Spinal cord (tissue), 4 donors: Measurements from ENCODE around the gene PGA4. TPM values are rescaled to one million over a fixed set of nuclear protein-coding genes. Genes with fewer than 3 reads are reported as not detected.

Experiments
- polyA plus RNA-seq, 2 donors: library from polyadenylated mRNA; unstranded; fragments of 120-200 nt; gene quantifications; one replicate each; pipeline ENCODE4 v1.2.1, GENCODE V29; 2013; ENCODE audit not compliant: insufficient read length in 2 of 2
- total RNA-seq, 2 donors: library from RNA; depleted of rRNA in 1 of 2; stranded (reverse); fragments of 120-200 nt in 1 of 2; fragments of >200 nt in 1 of 2; gene quantifications; one replicate each; pipeline versions ENCODE4 v1.2.3 to v1.2.4, GENCODE V29; 2013 to 2014

PGA4 gene
- total and polyA plus RNA-seq, 4 donors: 0.39 to 1.8 (median 0.99) TPM; not detected in 1

Other genes starting within 250 kb of the PGA4 start
- under 1 TPM in 1 of 2 donors, not detected in 1; 0.10 TPM for gene CD5, start 119.9 kb upstream of the PGA4 start, total RNA-seq
- under 1 TPM; 0.08 to 0.15 TPM for gene CD5, start 119.9 kb upstream of the PGA4 start, polyA plus RNA-seq
- gene VPS37C, start 60.9 kb upstream of the PGA4 start, total RNA-seq: 10 to 100 TPM in 1 of 2 donors, 1 to 10 TPM in 1; 4.8 to 11.4 TPM
- 10 to 100 TPM; 14.1 to 16.5 TPM for gene VPS37C, start 60.9 kb upstream of the PGA4 start, polyA plus RNA-seq
- gene PGA3, start 18.8 kb upstream of the PGA4 start, total RNA-seq: under 1 TPM; 0.59 to 0.66 TPM
- under 1 TPM; 0.17 to 0.21 TPM for gene PGA3, start 18.8 kb upstream of the PGA4 start, polyA plus RNA-seq
- gene PGA5, start 18.8 kb downstream of the PGA4 start, total RNA-seq: under 1 TPM; 0.33 to 0.50 TPM
- under 1 TPM; 0.77 to 0.79 TPM for gene PGA5, start 18.8 kb downstream of the PGA4 start, polyA plus RNA-seq
- 1 to 10 TPM; 1.5 to 2.4 TPM for gene VWCE, start 73.0 kb downstream of the PGA4 start, total RNA-seq
- gene VWCE, start 73.0 kb downstream of the PGA4 start, polyA plus RNA-seq: 10 to 100 TPM in 1 of 2 donors, 1 to 10 TPM in 1; 5.3 to 10.7 TPM
- 100 to 1,000 TPM; 162 to 254 TPM for gene DDB1, start 110.8 kb downstream of the PGA4 start, total RNA-seq
- gene DDB1, start 110.8 kb downstream of the PGA4 start, polyA plus RNA-seq: 100 to 1,000 TPM; 174 to 179 TPM
- 10 to 100 TPM; 14.9 to 27.9 TPM for gene TKFC, start 110.9 kb downstream of the PGA4 start, total RNA-seq
- gene TKFC, start 110.9 kb downstream of the PGA4 start, polyA plus RNA-seq: 10 to 100 TPM; 29.6 to 37.7 TPM
- 10 to 100 TPM; 12.5 to 16.1 TPM for gene CYB561A3, start 139.5 kb downstream of the PGA4 start, total RNA-seq
- gene CYB561A3, start 139.5 kb downstream of the PGA4 start, polyA plus RNA-seq: 10 to 100 TPM; 19.3 to 27.3 TPM
- gene TMEM138, start 140.0 kb downstream of the PGA4 start, total RNA-seq: 10 to 100 TPM; 19.0 to 30.4 TPM
- 10 to 100 TPM; 32.3 to 41.2 TPM for gene TMEM138, start 140.0 kb downstream of the PGA4 start, polyA plus RNA-seq
- gene TMEM216, start 170.2 kb downstream of the PGA4 start, total RNA-seq: 10 to 100 TPM; 12.8 to 22.6 TPM
- 10 to 100 TPM; 20.9 to 26.9 TPM for gene TMEM216, start 170.2 kb downstream of the PGA4 start, polyA plus RNA-seq
- gene CPSF7, start 207.6 kb downstream of the PGA4 start, total RNA-seq: 10 to 100 TPM; 30.4 to 46.2 TPM
- gene CPSF7, start 207.6 kb downstream of the PGA4 start, polyA plus RNA-seq: 100 to 1,000 TPM in 1 of 2 donors, 10 to 100 TPM in 1; 95.5 to 104 TPM
- 10 to 100 TPM; 34.7 to 64.5 TPM for gene SDHAF2, start 207.8 kb downstream of the PGA4 start, total RNA-seq
- gene SDHAF2, start 207.8 kb downstream of the PGA4 start, polyA plus RNA-seq: 10 to 100 TPM; 40.3 to 52.7 TPM